Mucosa of descending colon (tissue), 3 donors: ENCODE results near the gene RNF227. TPM values are rescaled to one million over a fixed set of nuclear protein-coding genes. Genes with fewer than 3 reads are reported as not detected.
A peak's percentile ranks its signal among the peaks of the same experiment; 100 is the strongest.

Experiments used
- ATAC-seq: fragments of 200-7000 bp; cut with Tn5 transposase; one replicate; pipeline ENCODE4 v1.9.1; 2020; ENCODE audit warnings: mild to moderate bottlenecking, moderate library complexity
- DNase-seq, 3 donors: peaks; one replicate each; pipeline ENCODE4 v3.0.0-alpha.2; 2020
- H3K36me3 ChIP-seq: fragments of 200-600 bp; one replicate; pipeline ENCODE4 v1.8.0; 2021; ENCODE audit warnings: low read depth, mild to moderate bottlenecking
- H3K4me1 ChIP-seq: fragments of 200-600 bp; one replicate; pipeline ENCODE4 v1.8.0; 2021; ENCODE audit warnings: low read depth, mild to moderate bottlenecking
- H3K4me3 ChIP-seq: fragments of 200-600 bp; one replicate; pipeline ENCODE4 v1.8.0; 2021; ENCODE audit warnings: mild to moderate bottlenecking
- H3K9me3 ChIP-seq: fragments of 200-600 bp; one replicate; pipeline ENCODE4 v1.8.0; 2021; ENCODE audit warnings: mild to moderate bottlenecking
- intact Hi-C, 2 donors: fragments of 100-400 bp; cut with DNase I in 1 of 2; cut with micrococcal nuclease in 1 of 2; formaldehyde crosslinking; loops; one replicate each; pipeline versions ENCODE4 v1.11.0 to v1.11.1; 2022; cut with DNase I, micrococcal nuclease
- total RNA-seq, 3 donors: library from RNA; stranded (reverse); fragmentation: NEBNext Ultra II Directional in 2 of 3; extraction: Animal tissue kit (Norgen Biotek cat#: 25700) in 2 of 3; gene quantifications; one replicate each; pipeline versions ENCODE4 v1.2.1 to v1.2.4, GENCODE V29; 2021 to 2023
- TF ChIP-seq, protein P1 (sequence below): fragments of 200-600 bp; IDR thresholded peaks from one replicate; pipeline ENCODE4 v1.8.0; 2022; ENCODE audit warnings: antibody characterized with exemption, mild to moderate bottlenecking
- donor health status: DM: no; HTN: no; CAD: no; lungs with moderate emphysema.
- donor health status: DM: no; HTN: no; CAD: no.
- donor health status: DM: no; HTN: yes; CAD: no.

Gene RNF227
- total RNA-seq, 3 donors from 2014 or later, result 1.4 to 3.0 (median 2.4) TPM

DNA sequence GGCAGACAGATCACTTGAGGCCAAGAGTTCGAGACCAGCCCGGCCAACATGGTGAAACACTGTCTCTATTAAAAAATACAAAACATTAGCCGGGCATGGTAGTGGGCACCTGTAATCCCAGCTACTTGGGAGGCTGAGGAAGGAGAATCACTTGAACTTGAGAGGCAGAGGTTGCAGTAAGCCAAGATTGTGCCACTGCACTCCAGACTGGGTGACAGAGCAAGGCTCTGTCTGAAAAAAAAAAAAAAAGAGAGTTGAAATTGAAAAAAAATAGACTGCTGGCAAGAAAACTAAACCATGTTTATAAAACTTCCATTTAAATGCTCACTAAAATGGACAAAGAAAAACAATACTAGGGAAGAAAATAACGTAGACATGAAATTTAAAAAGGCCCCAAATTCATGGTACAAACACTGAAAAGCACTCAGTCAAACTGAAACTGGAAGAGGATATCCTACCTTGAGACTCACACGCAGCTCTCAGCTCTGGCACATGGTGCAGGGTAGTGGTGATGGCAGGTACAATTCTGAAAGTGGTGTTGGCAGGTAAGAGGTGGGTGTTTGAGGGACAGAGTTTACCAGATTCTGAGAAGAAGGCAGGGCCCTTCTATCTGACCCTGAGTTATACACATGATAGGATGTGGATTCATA lies 35.2 kb upstream of the RNF227 start:
- no peaks in the 10 kb centered on the region for H3K4me1 ChIP-seq
- DNase-seq (no peak), ATAC-seq (peak; percentile 51)
- TF ChIP-seq, protein P1, sequence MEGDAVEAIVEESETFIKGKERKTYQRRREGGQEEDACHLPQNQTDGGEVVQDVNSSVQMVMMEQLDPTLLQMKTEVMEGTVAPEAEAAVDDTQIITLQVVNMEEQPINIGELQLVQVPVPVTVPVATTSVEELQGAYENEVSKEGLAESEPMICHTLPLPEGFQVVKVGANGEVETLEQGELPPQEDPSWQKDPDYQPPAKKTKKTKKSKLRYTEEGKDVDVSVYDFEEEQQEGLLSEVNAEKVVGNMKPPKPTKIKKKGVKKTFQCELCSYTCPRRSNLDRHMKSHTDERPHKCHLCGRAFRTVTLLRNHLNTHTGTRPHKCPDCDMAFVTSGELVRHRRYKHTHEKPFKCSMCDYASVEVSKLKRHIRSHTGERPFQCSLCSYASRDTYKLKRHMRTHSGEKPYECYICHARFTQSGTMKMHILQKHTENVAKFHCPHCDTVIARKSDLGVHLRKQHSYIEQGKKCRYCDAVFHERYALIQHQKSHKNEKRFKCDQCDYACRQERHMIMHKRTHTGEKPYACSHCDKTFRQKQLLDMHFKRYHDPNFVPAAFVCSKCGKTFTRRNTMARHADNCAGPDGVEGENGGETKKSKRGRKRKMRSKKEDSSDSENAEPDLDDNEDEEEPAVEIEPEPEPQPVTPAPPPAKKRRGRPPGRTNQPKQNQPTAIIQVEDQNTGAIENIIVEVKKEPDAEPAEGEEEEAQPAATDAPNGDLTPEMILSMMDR, result no peak
- no peaks in the 10 kb centered on the region for H3K36me3 ChIP-seq
- H3K9me3 ChIP-seq, result no peaks in the 10 kb centered on the region
- H3K4me3 ChIP-seq, result no peak overlapping the region
- intact Hi-C loops, result no loop called here

DNA sequence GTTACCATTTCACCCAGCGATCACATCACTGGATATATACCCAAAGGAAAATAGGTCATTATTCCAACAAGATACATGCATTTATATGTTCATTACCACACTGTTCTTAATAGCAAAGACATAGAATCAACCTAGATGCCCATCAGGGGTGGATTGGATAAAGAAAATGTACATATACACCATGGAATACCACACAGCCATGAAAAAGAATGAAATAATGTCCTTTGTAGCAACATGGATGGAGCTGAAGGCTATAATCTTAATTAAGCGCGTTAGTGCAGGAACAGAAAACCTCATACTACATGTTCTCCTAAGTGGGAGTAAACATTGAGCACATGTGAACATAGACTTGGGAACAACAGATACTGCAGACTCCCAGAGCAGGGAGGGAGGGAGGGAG lies 34.5 kb upstream of the RNF227 start:
- DNase-seq (no peak), ATAC-seq (no peak)
- H3K4me1 ChIP-seq, result no peaks in the 10 kb centered on the region
- H3K4me3 ChIP-seq, result no peak overlapping the region
- H3K9me3 ChIP-seq, result no peaks in the 10 kb centered on the region
- no peaks in the 10 kb centered on the region for H3K36me3 ChIP-seq
- TF ChIP-seq, protein P1, result no peak
- intact Hi-C loops, result no loop called here

DNA sequence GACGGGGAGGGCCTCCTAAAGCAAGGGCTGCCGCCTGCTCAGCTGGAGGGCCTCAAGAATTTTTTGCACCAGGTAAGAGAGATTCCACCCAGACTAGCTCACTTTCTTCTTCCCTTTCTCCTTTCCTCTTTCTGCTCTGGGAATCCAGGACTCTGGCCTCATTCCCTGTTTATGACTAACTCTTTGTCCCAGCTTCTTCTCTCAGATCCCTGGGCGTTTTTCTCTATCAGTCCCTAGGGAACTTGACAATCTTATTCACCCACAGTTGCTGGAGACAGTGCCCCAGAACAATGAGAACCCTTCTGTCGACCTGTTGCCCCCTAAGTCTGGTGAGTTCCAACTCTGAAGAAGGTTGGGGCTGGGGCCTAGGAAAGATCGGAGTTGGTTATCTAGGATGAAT lies 31.6 kb upstream of the RNF227 start:
- ATAC-seq (no peak), DNase-seq (no peak)
- intact Hi-C loops, result no loop called here
- no peak overlapping the region for H3K4me3 ChIP-seq
- H3K36me3 ChIP-seq, result peaks cover 9% of the 10 kb centered on the region
- no peaks in the 10 kb centered on the region for H3K4me1 ChIP-seq
- no peaks in the 10 kb centered on the region for H3K9me3 ChIP-seq
- TF ChIP-seq, protein P1, result no peak

DNA sequence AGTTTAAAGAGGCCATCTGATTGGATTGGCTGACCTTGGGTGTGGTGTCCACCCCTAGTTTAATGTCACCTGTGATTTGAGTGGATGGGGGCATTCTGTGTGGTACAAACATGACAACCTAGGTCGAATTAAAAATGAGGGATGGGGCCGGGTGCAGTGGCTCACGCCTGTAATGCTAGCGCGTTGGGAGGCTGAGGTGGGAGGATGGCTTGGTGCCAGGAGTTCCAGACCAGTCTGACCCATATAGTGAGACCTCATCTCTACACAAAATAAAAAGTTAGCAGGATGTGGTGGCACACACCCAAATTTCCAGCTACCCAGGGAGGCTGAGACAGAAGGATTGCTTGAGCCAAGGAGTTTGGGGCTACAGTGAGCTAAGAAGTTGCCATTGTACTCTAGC lies 30.4 kb upstream of the RNF227 start:
- H3K9me3 ChIP-seq, result no peaks in the 10 kb centered on the region
- H3K4me1 ChIP-seq, result no peaks in the 10 kb centered on the region
- intact Hi-C loops, result no loop called here
- ATAC-seq (no peak), DNase-seq (no peak)
- TF ChIP-seq, protein P1, result no peak
- no peak overlapping the region for H3K4me3 ChIP-seq
- H3K36me3 ChIP-seq, result peaks cover 9% of the 10 kb centered on the region

DNA sequence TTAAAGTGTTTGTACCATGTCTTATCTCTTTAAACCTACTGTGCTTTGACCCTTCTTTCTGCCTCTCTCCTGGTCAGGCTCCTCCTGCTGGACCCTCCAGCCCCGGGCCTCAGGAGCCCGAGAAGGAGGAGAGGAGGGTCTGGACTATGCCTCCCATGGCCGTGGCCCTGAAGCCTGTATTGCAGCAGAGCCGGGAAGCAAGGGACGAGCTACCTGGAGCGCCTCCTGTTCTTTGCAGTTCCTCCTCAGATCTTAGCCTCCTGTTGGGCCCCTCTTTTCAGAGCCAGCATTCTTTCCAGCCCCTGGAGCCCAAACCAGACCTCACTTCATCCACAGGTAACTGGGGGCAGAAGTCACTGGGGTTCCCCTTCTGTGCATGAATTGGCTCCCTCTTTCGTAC lies 29.6 kb upstream of the RNF227 start:
- no peaks in the 10 kb centered on the region for H3K9me3 ChIP-seq
- intact Hi-C loops, result no loop called here
- DNase-seq (no peak), ATAC-seq (no peak)
- H3K36me3 ChIP-seq, result peaks cover 9% of the 10 kb centered on the region
- TF ChIP-seq, protein P1, result no peak
- H3K4me3 ChIP-seq, result no peak overlapping the region
- H3K4me1 ChIP-seq, result no peaks in the 10 kb centered on the region

DNA sequence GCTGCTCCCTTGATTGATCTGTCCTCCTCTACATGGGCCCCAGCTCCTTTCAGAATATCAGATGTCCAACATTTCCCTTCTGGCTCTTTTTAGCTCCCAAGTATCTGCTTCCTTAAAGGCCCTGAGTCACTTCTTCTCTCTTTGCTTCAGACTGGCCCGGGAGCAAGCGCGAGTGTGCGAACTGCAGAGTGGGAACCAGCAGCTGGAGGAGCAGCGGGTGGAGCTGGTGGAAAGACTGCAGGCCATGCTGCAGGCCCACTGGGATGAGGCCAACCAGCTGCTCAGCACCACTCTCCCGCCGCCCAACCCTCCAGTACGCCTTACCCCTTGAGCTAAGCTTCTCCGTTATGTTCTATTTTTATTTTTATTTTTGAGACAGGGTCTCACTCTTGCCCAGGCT lies 28.2 kb upstream of the RNF227 start:
- TF ChIP-seq, protein P1, result no peak
- intact Hi-C loops, result no loop called here
- H3K36me3 ChIP-seq, result peaks cover 9% of the 10 kb centered on the region

More for the DNA sequence above, 28.2 kb upstream of the RNF227 start:
- Histone ChIP-seq H3K4me1 (no peaks in the 10 kb centered on the region), H3K4me3 (no peak overlapping the region), H3K9me3 (no peaks in the 10 kb centered on the region)
- DNase-seq (no peak), ATAC-seq (no peak)
